Bronchus fibroblast of lung (primary cell): Measurements from ENCODE around the gene RTP4. TPM values are rescaled to one million over a fixed set of nuclear protein-coding genes. Genes with fewer than 3 reads are reported as not detected.

Experiments
- total RNA-seq: library from RNA; depleted of rRNA; stranded (reverse); fragments of >200 nt; gene quantifications from 2 replicates; pipeline ENCODE4 v1.2.3, GENCODE V29; 2015

RTP4 gene, protein sequence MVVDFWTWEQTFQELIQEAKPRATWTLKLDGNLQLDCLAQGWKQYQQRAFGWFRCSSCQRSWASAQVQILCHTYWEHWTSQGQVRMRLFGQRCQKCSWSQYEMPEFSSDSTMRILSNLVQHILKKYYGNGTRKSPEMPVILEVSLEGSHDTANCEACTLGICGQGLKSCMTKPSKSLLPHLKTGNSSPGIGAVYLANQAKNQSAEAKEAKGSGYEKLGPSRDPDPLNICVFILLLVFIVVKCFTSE
- not detected in 2 replicates for total RNA-seq

GRCh38 chr3:187368251-187369088 lies at the start of gene RTP4:
Gene RTP4 (plus strand): TSS chr3:187368385. CDS start chr3:187368442, 57 bp downstream.

Other genes starting within 250 kb of the RTP4 start
- gene RPL39L, start 228.9 kb upstream of the RTP4 start, total RNA-seq = 63.9 and 69.3 TPM in 2 replicates
- not detected in 2 replicates for gene RTP1, start 170.9 kb upstream of the RTP4 start, total RNA-seq
- 1.8 and 2.4 TPM in 2 replicates for gene MASP1, start 76.6 kb upstream of the RTP4 start, total RNA-seq